Measurements from ENCODE around the gene POGK.
"Not testable (repeated sequence)": the region's sequence is repeated elsewhere in the genome, so short reads cannot be mapped to it uniquely, and the experiment has no call there.

POGK gene

GRCh38 chr1:166859597-166859996 lies 20.3 kb downstream of the POGK start:
- H3K4me1 ChIP-seq (ENCODE audit: control insufficient read depth, insufficient read depth, low read length): no peaks in the 10 kb centered on the region
- H3K4me2 ChIP-seq (ENCODE audit: low read length): no peak overlapping the region
- no peak overlapping the region for H3K9ac ChIP-seq (ENCODE audit: low read depth, low read length)
- H3K9me3 ChIP-seq (replicated peaks; ENCODE audit: low read length): no peaks in the 10 kb centered on the region
- no peak overlapping the region for H3K4me3 ChIP-seq (ENCODE audit: low read length)
- peaks cover 72% of the 10 kb centered on the region for H3K36me3 ChIP-seq (ENCODE audit: insufficient read depth, low read length)
- no peaks in the 10 kb centered on the region for H3K27me3 ChIP-seq (ENCODE audit: control insufficient read depth, insufficient read depth, low read length)

- Histone ChIP-seq H3K4me2 (ENCODE audit: low read length) (no peak overlapping the region), H3K27me3 (ENCODE audit: control insufficient read depth, insufficient read depth, low read length) (no peaks in the 10 kb centered on the region), H3K36me3 (ENCODE audit: insufficient read depth, low read length) (peaks cover 29% of the 10 kb centered on the region), H3K4me3 (ENCODE audit: low read length) (no peak overlapping the region), H3K9ac (ENCODE audit: low read depth, low read length) (no peak overlapping the region), H3K9me3 (replicated peaks; ENCODE audit: low read length) (no peaks in the 10 kb centered on the region), H3K4me1 (ENCODE audit: control insufficient read depth, insufficient read depth, low read length) (no peaks in the 10 kb centered on the region)
Measured at GRCh38 chr1:166865926-166866325, 26.7 kb downstream of the POGK start.

- Histone ChIP-seq H3K27me3 (ENCODE audit: control insufficient read depth, insufficient read depth, low read length) (no peaks in the 10 kb centered on the region), H3K9me3 (replicated peaks; ENCODE audit: low read length) (no peaks in the 10 kb centered on the region), H3K4me3 (ENCODE audit: low read length) (no peak overlapping the region), H3K4me1 (ENCODE audit: control insufficient read depth, insufficient read depth, low read length) (no peaks in the 10 kb centered on the region), H3K4me2 (ENCODE audit: low read length) (no peak overlapping the region), H3K36me3 (ENCODE audit: insufficient read depth, low read length) (peaks cover 11% of the 10 kb centered on the region), H3K9ac (ENCODE audit: low read depth, low read length) (no peak overlapping the region)
Measured at GRCh38 chr1:166868639-166869038, 29.4 kb downstream of the POGK start.

- no peak overlapping the region for H3K9ac ChIP-seq (ENCODE audit: low read depth, low read length)
- no peak overlapping the region for H3K4me2 ChIP-seq (ENCODE audit: low read length)
- H3K4me3 ChIP-seq (ENCODE audit: low read length): no peak overlapping the region
- peaks cover 6% of the 10 kb centered on the region for H3K36me3 ChIP-seq (ENCODE audit: insufficient read depth, low read length)
- H3K4me1 ChIP-seq (ENCODE audit: control insufficient read depth, insufficient read depth, low read length): no peaks in the 10 kb centered on the region
- no peaks in the 10 kb centered on the region for H3K9me3 ChIP-seq (replicated peaks; ENCODE audit: low read length)
- no peaks in the 10 kb centered on the region for H3K27me3 ChIP-seq (ENCODE audit: control insufficient read depth, insufficient read depth, low read length)
Measured at GRCh38 chr1:166869318-166870099, 30.2 kb downstream of the POGK start.

GRCh38 chr1:166870584-166870983 lies 31.3 kb downstream of the POGK start:
- no peaks in the 10 kb centered on the region for H3K27me3 ChIP-seq (ENCODE audit: control insufficient read depth, insufficient read depth, low read length)
- no peaks in the 10 kb centered on the region for H3K9me3 ChIP-seq (replicated peaks; ENCODE audit: low read length)
- H3K4me1 ChIP-seq (ENCODE audit: control insufficient read depth, insufficient read depth, low read length): peaks cover 4% of the 10 kb centered on the region
- H3K4me3 ChIP-seq (ENCODE audit: low read length): no peak overlapping the region
- peaks cover 3% of the 10 kb centered on the region for H3K36me3 ChIP-seq (ENCODE audit: insufficient read depth, low read length)
- H3K4me2 ChIP-seq (ENCODE audit: low read length): no peak overlapping the region
- H3K9ac ChIP-seq (ENCODE audit: low read depth, low read length): no peak overlapping the region

- Histone ChIP-seq H3K9me3 (replicated peaks; ENCODE audit: low read length) (no peaks in the 10 kb centered on the region), H3K9ac (ENCODE audit: low read depth, low read length) (no peak overlapping the region), H3K4me1 (ENCODE audit: control insufficient read depth, insufficient read depth, low read length) (peaks cover 8% of the 10 kb centered on the region), H3K4me2 (ENCODE audit: low read length) (peak overlapping the region; percentile 76), H3K36me3 (ENCODE audit: insufficient read depth, low read length) (no peaks in the 10 kb centered on the region), H3K27me3 (ENCODE audit: control insufficient read depth, insufficient read depth, low read length) (no peaks in the 10 kb centered on the region), H3K4me3 (ENCODE audit: low read length) (no peak overlapping the region)
Measured at GRCh38 chr1:166874464-166874863, 35.2 kb downstream of the POGK start.

- H3K4me2 ChIP-seq (ENCODE audit: low read length): peak overlapping the region; percentile 76
- peaks cover 8% of the 10 kb centered on the region for H3K4me1 ChIP-seq (ENCODE audit: control insufficient read depth, insufficient read depth, low read length)
- no peaks in the 10 kb centered on the region for H3K36me3 ChIP-seq (ENCODE audit: insufficient read depth, low read length)
- H3K4me3 ChIP-seq (ENCODE audit: low read length): peak overlapping the region; percentile 84
- peak overlapping the region; percentile 90 for H3K9ac ChIP-seq (ENCODE audit: low read depth, low read length)
- no peaks in the 10 kb centered on the region for H3K9me3 ChIP-seq (replicated peaks; ENCODE audit: low read length)
- H3K27me3 ChIP-seq (ENCODE audit: control insufficient read depth, insufficient read depth, low read length): no peaks in the 10 kb centered on the region
Measured at GRCh38 chr1:166875302-166875733, 36.0 kb downstream of the POGK start.

- Histone ChIP-seq H3K27me3 (ENCODE audit: control insufficient read depth, insufficient read depth, low read length) (no peaks in the 10 kb centered on the region), H3K9ac (ENCODE audit: low read depth, low read length) (peak within 1 kb of the TSS; percentile 90), H3K4me3 (ENCODE audit: low read length) (peak within 1 kb of the TSS; percentile 84), H3K4me2 (ENCODE audit: low read length) (peak within 1 kb of the TSS; percentile 76), H3K4me1 (ENCODE audit: control insufficient read depth, insufficient read depth, low read length) (peaks cover 8% of the 10 kb centered on the region), H3K9me3 (replicated peaks; ENCODE audit: low read length) (no peaks in the 10 kb centered on the region), H3K36me3 (ENCODE audit: insufficient read depth, low read length) (no peaks in the 10 kb centered on the region)
Measured at GRCh38 chr1:166875734-166876539, 36.7 kb downstream of the POGK start, which contains the start of gene TADA1. TADA1 (minus strand) TSS chr1:166876264; CDS start chr1:166876233, 31 bp downstream.

GRCh38 chr1:166876540-166876838 lies 37.2 kb downstream of the POGK start:
- H3K27me3 ChIP-seq (ENCODE audit: control insufficient read depth, insufficient read depth, low read length): no peaks in the 10 kb centered on the region
- H3K9ac ChIP-seq (ENCODE audit: low read depth, low read length): peak overlapping the region; percentile 90

GRCh38 chr1:166878173-166878917 lies 39.1 kb downstream of the POGK start:
- H3K9me3 ChIP-seq (replicated peaks; ENCODE audit: low read length); H3K9ac ChIP-seq (ENCODE audit: low read depth, low read length); H3K4me3 ChIP-seq (ENCODE audit: low read length): not testable (repeated sequence)

More at GRCh38 chr1:166876540-166876838, 37.2 kb downstream of the POGK start:
- peaks cover 8% of the 10 kb centered on the region for H3K4me1 ChIP-seq (ENCODE audit: control insufficient read depth, insufficient read depth, low read length)
- H3K4me2 ChIP-seq (ENCODE audit: low read length): peak overlapping the region; percentile 76
- no peaks in the 10 kb centered on the region for H3K9me3 ChIP-seq (replicated peaks; ENCODE audit: low read length)
- peak overlapping the region; percentile 84 for H3K4me3 ChIP-seq (ENCODE audit: low read length)
- H3K36me3 ChIP-seq (ENCODE audit: insufficient read depth, low read length): no peaks in the 10 kb centered on the region

GRCh38 chr1:166882893-166883292 lies 43.6 kb downstream of the POGK start:
- no peaks in the 10 kb centered on the region for H3K4me1 ChIP-seq (ENCODE audit: control insufficient read depth, insufficient read depth, low read length)
- H3K9me3 ChIP-seq (replicated peaks; ENCODE audit: low read length): no peaks in the 10 kb centered on the region
- no peak overlapping the region for H3K9ac ChIP-seq (ENCODE audit: low read depth, low read length)
- peaks cover 44% of the 10 kb centered on the region for H3K27me3 ChIP-seq (ENCODE audit: control insufficient read depth, insufficient read depth, low read length)
- no peak overlapping the region for H3K4me3 ChIP-seq (ENCODE audit: low read length)
- no peak overlapping the region for H3K4me2 ChIP-seq (ENCODE audit: low read length)
- no peaks in the 10 kb centered on the region for H3K36me3 ChIP-seq (ENCODE audit: insufficient read depth, low read length)

More at GRCh38 chr1:166878173-166878917, 39.1 kb downstream of the POGK start:
- not testable (repeated sequence) for H3K36me3 ChIP-seq (ENCODE audit: insufficient read depth, low read length); H3K4me1 ChIP-seq (ENCODE audit: control insufficient read depth, insufficient read depth, low read length); H3K4me2 ChIP-seq (ENCODE audit: low read length); H3K27me3 ChIP-seq (ENCODE audit: control insufficient read depth, insufficient read depth, low read length)
